Measurements from ENCODE around the gene SNUPN.
A peak's percentile ranks its signal among the peaks of the same experiment; 100 is the strongest.

Gene SNUPN

DNA sequence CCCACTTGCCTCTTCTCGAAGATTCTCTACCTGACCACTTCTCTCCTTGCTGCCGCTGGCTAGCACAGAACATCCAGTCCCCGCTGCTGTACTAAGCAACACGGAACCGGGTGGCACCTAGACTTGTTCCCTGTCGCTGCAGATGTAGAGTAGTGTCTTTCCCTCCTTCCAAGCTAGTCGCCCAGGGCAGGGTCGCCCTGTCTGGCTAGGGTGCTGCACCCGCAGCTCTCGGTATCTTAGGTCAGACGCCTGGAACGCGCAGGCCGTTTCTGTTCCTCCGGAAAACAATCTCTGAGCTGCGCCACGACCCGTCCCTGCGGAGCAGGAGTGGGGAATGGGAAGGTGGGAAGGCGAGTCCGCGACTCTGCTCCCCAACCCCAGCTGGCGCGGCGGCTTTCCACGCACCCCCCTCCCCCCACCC is 21.4 kb upstream of the SNUPN start:
- H3K27ac ChIP-seq: peak overlapping the region; percentile 89
- no peak for TF ChIP-seq ZFX (IDR thresholded peaks at IDR 0.05)
- TF ChIP-seq, protein P1, sequence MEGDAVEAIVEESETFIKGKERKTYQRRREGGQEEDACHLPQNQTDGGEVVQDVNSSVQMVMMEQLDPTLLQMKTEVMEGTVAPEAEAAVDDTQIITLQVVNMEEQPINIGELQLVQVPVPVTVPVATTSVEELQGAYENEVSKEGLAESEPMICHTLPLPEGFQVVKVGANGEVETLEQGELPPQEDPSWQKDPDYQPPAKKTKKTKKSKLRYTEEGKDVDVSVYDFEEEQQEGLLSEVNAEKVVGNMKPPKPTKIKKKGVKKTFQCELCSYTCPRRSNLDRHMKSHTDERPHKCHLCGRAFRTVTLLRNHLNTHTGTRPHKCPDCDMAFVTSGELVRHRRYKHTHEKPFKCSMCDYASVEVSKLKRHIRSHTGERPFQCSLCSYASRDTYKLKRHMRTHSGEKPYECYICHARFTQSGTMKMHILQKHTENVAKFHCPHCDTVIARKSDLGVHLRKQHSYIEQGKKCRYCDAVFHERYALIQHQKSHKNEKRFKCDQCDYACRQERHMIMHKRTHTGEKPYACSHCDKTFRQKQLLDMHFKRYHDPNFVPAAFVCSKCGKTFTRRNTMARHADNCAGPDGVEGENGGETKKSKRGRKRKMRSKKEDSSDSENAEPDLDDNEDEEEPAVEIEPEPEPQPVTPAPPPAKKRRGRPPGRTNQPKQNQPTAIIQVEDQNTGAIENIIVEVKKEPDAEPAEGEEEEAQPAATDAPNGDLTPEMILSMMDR (conservative IDR thresholded peaks at IDR 0.05): no peak

DNA sequence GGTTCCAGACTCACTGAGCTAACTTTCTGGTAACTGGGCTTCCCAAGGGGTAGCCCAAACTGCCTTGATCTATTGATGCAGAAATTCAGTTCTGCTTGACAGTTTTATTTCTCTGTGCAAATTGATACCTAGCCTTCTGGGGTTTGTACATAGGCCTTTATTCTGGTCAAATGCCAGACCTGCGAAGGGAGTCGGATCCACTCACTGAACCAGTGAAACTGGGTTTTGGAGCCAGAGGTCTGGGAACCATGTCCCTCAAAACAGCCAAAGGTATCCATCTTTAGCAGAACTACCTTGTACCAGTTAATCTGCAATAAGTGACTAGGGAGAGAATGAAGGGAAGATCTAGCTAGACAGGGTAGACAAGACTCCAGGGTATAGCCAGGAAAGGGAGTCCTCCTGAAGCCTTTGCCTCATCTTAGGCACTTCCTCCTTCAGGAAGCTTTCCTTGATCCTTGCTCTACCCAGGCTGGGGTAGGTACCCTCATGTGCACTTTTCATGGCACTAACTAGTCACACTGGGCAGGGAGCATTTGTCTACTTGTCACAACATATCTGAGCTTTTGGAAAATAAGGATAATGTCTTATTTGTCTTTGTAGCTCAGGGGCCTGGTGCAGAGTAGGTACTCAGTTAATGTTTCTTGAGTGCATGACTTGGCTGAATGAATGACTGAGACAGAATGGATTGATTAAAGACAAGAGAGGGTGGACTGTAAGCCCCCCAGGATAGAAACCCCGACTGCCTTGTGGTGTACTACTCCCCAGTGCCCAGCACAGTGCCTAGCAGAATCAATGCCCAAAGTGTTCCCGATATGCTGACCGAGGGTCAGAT is 20.8 kb upstream of the SNUPN start:
- H3K27ac ChIP-seq: peak overlapping the region; percentile 89
- TF ChIP-seq, protein P1 (conservative IDR thresholded peaks at IDR 0.05): no peak
- TF ChIP-seq ZFX (IDR thresholded peaks at IDR 0.05): no peak

DNA sequence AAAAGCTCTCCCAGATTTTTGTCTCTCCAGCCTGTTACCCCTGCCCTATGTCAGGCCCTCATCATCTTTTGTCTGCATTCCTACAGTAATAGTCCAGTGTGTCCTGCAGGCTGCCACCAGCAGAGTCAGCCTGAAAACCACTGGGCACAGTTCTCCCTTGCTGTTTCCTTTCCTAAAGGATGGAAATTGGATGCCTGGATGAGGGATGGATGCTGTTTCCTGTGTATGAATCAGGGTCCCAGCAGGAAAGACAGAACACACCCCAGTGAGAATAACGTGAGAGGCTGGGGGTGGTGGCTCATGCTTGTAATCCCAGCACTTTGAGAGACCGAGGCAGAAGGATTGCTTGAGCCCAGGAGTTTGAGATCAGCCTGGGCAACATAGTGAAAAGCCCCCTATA is 18.9 kb upstream of the SNUPN start:
- TF ChIP-seq, protein P1 (conservative IDR thresholded peaks at IDR 0.05): no peak
- TF ChIP-seq ZFX (IDR thresholded peaks at IDR 0.05): no peak
- H3K27ac ChIP-seq: no peak overlapping the region

DNA sequence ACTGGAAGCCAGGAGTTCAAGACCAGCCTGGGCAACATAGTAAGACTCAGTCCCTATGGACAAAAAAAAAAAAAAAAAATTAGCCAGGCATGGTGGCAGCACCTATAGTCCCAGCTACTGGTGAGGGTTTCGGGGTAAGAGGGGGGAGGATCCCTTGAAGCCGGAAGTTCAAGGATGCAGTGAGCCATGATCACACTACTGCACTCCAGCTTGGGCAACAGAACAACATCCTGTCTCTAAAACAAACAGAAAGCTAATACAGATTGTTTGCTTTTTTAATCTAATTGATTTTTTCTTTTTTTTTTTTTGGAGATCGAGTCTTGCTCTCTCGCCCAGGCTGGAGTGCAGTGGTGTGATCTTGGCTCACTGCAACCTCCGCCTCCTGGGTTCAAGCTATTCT is 16.1 kb upstream of the SNUPN start:
- TF ChIP-seq, protein P1 (conservative IDR thresholded peaks at IDR 0.05): no peak
- no peak for TF ChIP-seq ZFX (IDR thresholded peaks at IDR 0.05)

DNA sequence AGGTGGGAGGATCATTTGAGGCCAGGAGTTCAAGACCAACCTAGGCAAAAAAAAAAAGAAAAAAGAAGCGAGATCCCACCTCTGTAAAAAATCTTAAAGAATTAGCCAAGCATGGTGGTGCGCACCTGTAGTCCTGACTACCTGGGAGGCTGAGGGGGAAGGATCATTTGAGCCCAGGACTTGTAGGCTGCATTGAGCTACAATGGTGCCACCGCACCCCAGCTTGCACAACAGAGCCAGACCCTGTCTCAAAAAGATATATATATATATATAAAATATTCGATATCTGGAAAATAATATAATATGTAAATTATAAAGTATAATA is 15.6 kb upstream of the SNUPN start:
- no peak for TF ChIP-seq ZFX (IDR thresholded peaks at IDR 0.05)
- TF ChIP-seq, protein P1 (conservative IDR thresholded peaks at IDR 0.05): 0 out of 2 replicates have a peak, but pooled peaks have one; percentile 7
- peak overlapping the region; percentile 99 for H3K27ac ChIP-seq

More for the DNA sequence above, 16.1 kb upstream of the SNUPN start:
- peak overlapping the region; percentile 12; the same call in 1 of the 2 replicates for H3K27ac ChIP-seq

DNA sequence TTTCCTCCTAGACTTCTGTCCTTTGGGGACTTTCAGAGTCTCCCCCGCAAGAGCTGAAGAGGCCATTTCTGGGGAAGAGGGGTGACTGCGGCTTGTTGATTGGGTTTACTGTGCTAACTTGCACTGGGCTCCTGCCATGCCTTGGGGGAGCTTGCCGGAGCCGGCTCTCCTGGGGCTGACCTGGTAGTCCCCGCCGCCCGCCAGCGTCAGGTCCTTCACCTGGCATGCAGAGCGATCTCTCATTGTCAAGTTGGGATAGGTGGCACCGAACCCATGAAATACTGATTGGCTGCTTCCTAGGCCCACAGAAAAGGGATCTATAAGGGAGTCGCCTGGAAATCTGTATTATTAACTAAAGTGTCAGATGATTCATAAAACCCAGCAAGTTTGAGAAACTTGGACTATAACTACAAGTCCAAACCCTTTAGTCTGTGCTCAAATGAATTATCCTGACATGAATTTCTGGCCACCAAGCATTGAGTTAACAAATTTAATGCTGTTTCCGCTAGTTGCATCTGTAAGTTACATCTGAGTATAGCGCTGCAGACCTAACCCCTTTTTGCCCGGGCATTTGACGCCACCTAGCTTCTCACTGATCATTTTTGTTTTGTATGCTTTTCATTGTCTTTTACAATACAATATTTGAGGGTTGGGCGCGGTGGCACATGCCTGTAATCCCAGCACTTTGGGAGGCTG is 15.1 kb upstream of the SNUPN start:
- H3K27ac ChIP-seq: peak overlapping the region; percentile 99
- TF ChIP-seq, protein P1 (conservative IDR thresholded peaks at IDR 0.05): peak; percentile 46
- TF ChIP-seq ZFX (IDR thresholded peaks at IDR 0.05): no peak

Measured in C4-2B (cell line).